ENCODE measurements around the gene VPS9D1. TPM values are rescaled to one million over a fixed set of nuclear protein-coding genes. Genes with fewer than 3 reads are reported as not detected.
A peak's percentile ranks its signal among the peaks of the same experiment; 100 is the strongest.

The VPS9D1 gene
- 4.6 and 4.8 TPM in 2 replicates for total RNA-seq

GRCh38 chr16:89720813-89721545 is at the start of gene VPS9D1, which contains the start of gene ZNF276:
Gene VPS9D1, minus strand, starts transcription at chr16:89720898. Its CDS starts 37 bp downstream, at chr16:89720861.
Gene ZNF276, plus strand, starts transcription at chr16:89721537. Its CDS starts 104 bp downstream, at chr16:89721641.
- Mint-ChIP-seq H3K36me3 (ENCODE audit: low read depth) (peaks cover 39% of the 10 kb centered on the region), H3K4me3 (ENCODE audit: low read depth) (peak within 1 kb of the TSS; percentile 87), H3K9me3 (no peaks in the 10 kb centered on the region), H3K4me1 (ENCODE audit: low read depth) (peaks cover 33% of the 10 kb centered on the region), H3K27ac (peak within 1 kb of the TSS; percentile 79), H3K27me3 (ENCODE audit: low read depth) (no peaks in the 10 kb centered on the region)
- peak; percentile 76 for DNase-seq (ENCODE audit: low spot score)
- intact Hi-C loops (cut with micrococcal nuclease): loop anchor here (1.0 to 5.0 kb wide), 5 partner anchors 16 to 361 kb away; partner anchors contain the start of gene SPATA2L

- Mint-ChIP-seq H3K9me3 (no peaks in the 10 kb centered on the region), H3K27ac (no peak overlapping the region), H3K4me1 (ENCODE audit: low read depth) (peaks cover under 1% of the 10 kb centered on the region), H3K27me3 (ENCODE audit: low read depth) (no peaks in the 10 kb centered on the region), H3K4me3 (ENCODE audit: low read depth) (no peak overlapping the region), H3K36me3 (ENCODE audit: low read depth) (peaks cover 81% of the 10 kb centered on the region)
- intact Hi-C loops (cut with micrococcal nuclease): no loop called here
- no peak for DNase-seq (ENCODE audit: low spot score)
Measured at GRCh38 chr16:89770367-89770766, 49.7 kb upstream of the VPS9D1 start.

GRCh38 chr16:89765292-89765830 is 44.7 kb upstream of the VPS9D1 start:
- DNase-seq (ENCODE audit: low spot score): no peak
- Mint-ChIP-seq H3K4me1 (ENCODE audit: low read depth) (peaks cover 25% of the 10 kb centered on the region), H3K9me3 (no peaks in the 10 kb centered on the region), H3K27me3 (ENCODE audit: low read depth) (no peaks in the 10 kb centered on the region), H3K36me3 (ENCODE audit: low read depth) (peaks cover 81% of the 10 kb centered on the region), H3K27ac (peak overlapping the region; percentile 67), H3K4me3 (ENCODE audit: low read depth) (peak overlapping the region; percentile 61)
- intact Hi-C loops (cut with micrococcal nuclease): no loop called here

GRCh38 chr16:89764711-89765201 is 44.1 kb upstream of the VPS9D1 start:
- intact Hi-C loops (cut with micrococcal nuclease): loop anchor here (5.0 kb wide), 1 partner anchor 42 kb away; the partner anchor contains the start of genes VPS9D1 and ZNF276
- Mint-ChIP-seq H3K36me3 (ENCODE audit: low read depth) (peaks cover 81% of the 10 kb centered on the region), H3K9me3 (no peaks in the 10 kb centered on the region), H3K4me3 (ENCODE audit: low read depth) (peak overlapping the region; percentile 61), H3K27ac (peak overlapping the region; percentile 67), H3K4me1 (ENCODE audit: low read depth) (peaks cover 28% of the 10 kb centered on the region), H3K27me3 (ENCODE audit: low read depth) (no peaks in the 10 kb centered on the region)
- DNase-seq (ENCODE audit: low spot score): peak; percentile 16

GRCh38 chr16:89761304-89761922 is 40.7 kb upstream of the VPS9D1 start:
- DNase-seq (ENCODE audit: low spot score): no peak
- Mint-ChIP-seq H3K4me3 (ENCODE audit: low read depth) (peak overlapping the region; percentile 71), H3K27ac (peak overlapping the region; percentile 79), H3K4me1 (ENCODE audit: low read depth) (peaks cover 28% of the 10 kb centered on the region), H3K27me3 (ENCODE audit: low read depth) (no peaks in the 10 kb centered on the region), H3K36me3 (ENCODE audit: low read depth) (peaks cover 81% of the 10 kb centered on the region), H3K9me3 (no peaks in the 10 kb centered on the region)
- intact Hi-C loops (cut with micrococcal nuclease): loop anchor here (5.0 kb wide), 1 partner anchor 39 kb away; the partner anchor contains the start of genes VPS9D1 and ZNF276

- peaks cover 23% of the 10 kb centered on the region for H3K4me1 Mint-ChIP-seq (ENCODE audit: low read depth)
- H3K27me3 Mint-ChIP-seq (ENCODE audit: low read depth): no peaks in the 10 kb centered on the region
- H3K9me3 Mint-ChIP-seq: no peaks in the 10 kb centered on the region
- intact Hi-C loops (cut with micrococcal nuclease): loop anchor here (5.0 kb wide), 1 partner anchor 38 kb away; the partner anchor contains the start of genes VPS9D1 and ZNF276
- no peak overlapping the region for H3K4me3 Mint-ChIP-seq (ENCODE audit: low read depth)
- peaks cover 82% of the 10 kb centered on the region for H3K36me3 Mint-ChIP-seq (ENCODE audit: low read depth)
- H3K27ac Mint-ChIP-seq: no peak overlapping the region
- DNase-seq (ENCODE audit: low spot score): no peak
Measured at GRCh38 chr16:89759746-89760340, 39.1 kb upstream of the VPS9D1 start.

- Mint-ChIP-seq H3K27me3 (ENCODE audit: low read depth) (no peaks in the 10 kb centered on the region), H3K36me3 (ENCODE audit: low read depth) (peaks cover 57% of the 10 kb centered on the region), H3K27ac (no peak overlapping the region), H3K4me3 (ENCODE audit: low read depth) (no peak overlapping the region), H3K9me3 (no peaks in the 10 kb centered on the region), H3K4me1 (ENCODE audit: low read depth) (peaks cover 4% of the 10 kb centered on the region)
- intact Hi-C loops (cut with micrococcal nuclease): no loop called here
- no peak for DNase-seq (ENCODE audit: low spot score)
Measured at GRCh38 chr16:89749637-89750036, 28.9 kb upstream of the VPS9D1 start.

- DNase-seq (ENCODE audit: low spot score): no peak
- intact Hi-C loops (cut with micrococcal nuclease): no loop called here
- Mint-ChIP-seq H3K4me1 (ENCODE audit: low read depth) (peaks cover 4% of the 10 kb centered on the region), H3K4me3 (ENCODE audit: low read depth) (no peak overlapping the region), H3K27ac (no peak overlapping the region), H3K36me3 (ENCODE audit: low read depth) (peaks cover 60% of the 10 kb centered on the region), H3K27me3 (ENCODE audit: low read depth) (no peaks in the 10 kb centered on the region), H3K9me3 (no peaks in the 10 kb centered on the region)
Measured at GRCh38 chr16:89748921-89749320, 28.2 kb upstream of the VPS9D1 start.

GRCh38 chr16:89748076-89748475 is 27.4 kb upstream of the VPS9D1 start:
- Mint-ChIP-seq H3K4me3 (ENCODE audit: low read depth) (no peak overlapping the region), H3K27me3 (ENCODE audit: low read depth) (no peaks in the 10 kb centered on the region), H3K27ac (no peak overlapping the region), H3K36me3 (ENCODE audit: low read depth) (peaks cover 62% of the 10 kb centered on the region), H3K9me3 (no peaks in the 10 kb centered on the region), H3K4me1 (ENCODE audit: low read depth) (peaks cover 4% of the 10 kb centered on the region)
- no peak for DNase-seq (ENCODE audit: low spot score)
- intact Hi-C loops (cut with micrococcal nuclease): no loop called here

- H3K9me3 Mint-ChIP-seq: no peaks in the 10 kb centered on the region
- no peak overlapping the region for H3K4me3 Mint-ChIP-seq (ENCODE audit: low read depth)
- H3K4me1 Mint-ChIP-seq (ENCODE audit: low read depth): peaks cover 4% of the 10 kb centered on the region
- intact Hi-C loops (cut with micrococcal nuclease): no loop called here
- H3K36me3 Mint-ChIP-seq (ENCODE audit: low read depth): peaks cover 67% of the 10 kb centered on the region
- DNase-seq (ENCODE audit: low spot score): no peak
- no peak overlapping the region for H3K27ac Mint-ChIP-seq
- H3K27me3 Mint-ChIP-seq (ENCODE audit: low read depth): no peaks in the 10 kb centered on the region
Measured at GRCh38 chr16:89746043-89746442, 25.3 kb upstream of the VPS9D1 start.

GRCh38 chr16:89744813-89745212 is 24.1 kb upstream of the VPS9D1 start:
- no peaks in the 10 kb centered on the region for H3K27me3 Mint-ChIP-seq (ENCODE audit: low read depth)
- H3K9me3 Mint-ChIP-seq: no peaks in the 10 kb centered on the region
- H3K36me3 Mint-ChIP-seq (ENCODE audit: low read depth): peaks cover 68% of the 10 kb centered on the region
- no peak overlapping the region for H3K4me3 Mint-ChIP-seq (ENCODE audit: low read depth)
- intact Hi-C loops (cut with micrococcal nuclease): no loop called here
- H3K4me1 Mint-ChIP-seq (ENCODE audit: low read depth): peaks cover 3% of the 10 kb centered on the region
- no peak overlapping the region for H3K27ac Mint-ChIP-seq
- no peak for DNase-seq (ENCODE audit: low spot score)

GRCh38 chr16:89742948-89743347 is 22.2 kb upstream of the VPS9D1 start:
- Mint-ChIP-seq H3K27ac (no peak overlapping the region), H3K27me3 (ENCODE audit: low read depth) (no peaks in the 10 kb centered on the region), H3K36me3 (ENCODE audit: low read depth) (peaks cover 72% of the 10 kb centered on the region), H3K4me1 (ENCODE audit: low read depth) (peaks cover under 1% of the 10 kb centered on the region), H3K9me3 (no peaks in the 10 kb centered on the region), H3K4me3 (ENCODE audit: low read depth) (no peak overlapping the region)
- DNase-seq (ENCODE audit: low spot score): no peak
- intact Hi-C loops (cut with micrococcal nuclease): no loop called here
